ENCODE results near the gene TC2N.

DNA sequence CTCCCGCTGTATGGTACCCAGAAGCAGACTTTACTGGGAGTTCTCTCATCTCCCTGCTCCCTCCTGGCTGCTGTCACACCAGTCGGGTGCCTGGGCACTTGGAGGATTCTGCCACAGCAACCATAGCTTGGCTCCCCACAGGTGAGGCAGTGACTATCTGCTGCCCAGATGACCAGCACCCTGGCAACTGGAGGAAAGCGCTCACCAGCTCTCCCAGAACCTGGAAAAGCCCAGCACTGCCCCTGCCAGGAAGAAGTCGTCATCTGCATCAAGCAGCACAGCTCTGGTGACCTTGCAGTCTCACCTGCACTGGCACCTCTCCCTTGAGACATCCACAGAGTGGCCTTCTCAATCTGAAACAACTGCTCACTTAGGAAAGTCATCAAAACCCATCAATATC is 31.9 kb upstream of the TC2N start:
- no peak for TF ChIP-seq BHLHE40 (IDR thresholded peaks at IDR 0.05; ENCODE audit: low read length)
- no peak for TF ChIP-seq NCOA2 (IDR thresholded peaks at IDR 0.05; ENCODE audit: partially characterized antibody in 2 of 2)
- TF ChIP-seq, protein P1, sequence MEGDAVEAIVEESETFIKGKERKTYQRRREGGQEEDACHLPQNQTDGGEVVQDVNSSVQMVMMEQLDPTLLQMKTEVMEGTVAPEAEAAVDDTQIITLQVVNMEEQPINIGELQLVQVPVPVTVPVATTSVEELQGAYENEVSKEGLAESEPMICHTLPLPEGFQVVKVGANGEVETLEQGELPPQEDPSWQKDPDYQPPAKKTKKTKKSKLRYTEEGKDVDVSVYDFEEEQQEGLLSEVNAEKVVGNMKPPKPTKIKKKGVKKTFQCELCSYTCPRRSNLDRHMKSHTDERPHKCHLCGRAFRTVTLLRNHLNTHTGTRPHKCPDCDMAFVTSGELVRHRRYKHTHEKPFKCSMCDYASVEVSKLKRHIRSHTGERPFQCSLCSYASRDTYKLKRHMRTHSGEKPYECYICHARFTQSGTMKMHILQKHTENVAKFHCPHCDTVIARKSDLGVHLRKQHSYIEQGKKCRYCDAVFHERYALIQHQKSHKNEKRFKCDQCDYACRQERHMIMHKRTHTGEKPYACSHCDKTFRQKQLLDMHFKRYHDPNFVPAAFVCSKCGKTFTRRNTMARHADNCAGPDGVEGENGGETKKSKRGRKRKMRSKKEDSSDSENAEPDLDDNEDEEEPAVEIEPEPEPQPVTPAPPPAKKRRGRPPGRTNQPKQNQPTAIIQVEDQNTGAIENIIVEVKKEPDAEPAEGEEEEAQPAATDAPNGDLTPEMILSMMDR (IDR thresholded peaks at IDR 0.05 in 2 of 3, conservative IDR thresholded peaks at IDR 0.05 in 1 of 3; ENCODE audit: insufficient read depth in 2 of 3, low read depth in 1 of 3, low read length in 3 of 3) = peak; percentile 25 to 32 (median 28); a peak in 4 of 6 replicates
- TF ChIP-seq ZNF507 (tag; conservative IDR thresholded peaks at IDR 0.05) = no peak
- TF ChIP-seq, protein P2, sequence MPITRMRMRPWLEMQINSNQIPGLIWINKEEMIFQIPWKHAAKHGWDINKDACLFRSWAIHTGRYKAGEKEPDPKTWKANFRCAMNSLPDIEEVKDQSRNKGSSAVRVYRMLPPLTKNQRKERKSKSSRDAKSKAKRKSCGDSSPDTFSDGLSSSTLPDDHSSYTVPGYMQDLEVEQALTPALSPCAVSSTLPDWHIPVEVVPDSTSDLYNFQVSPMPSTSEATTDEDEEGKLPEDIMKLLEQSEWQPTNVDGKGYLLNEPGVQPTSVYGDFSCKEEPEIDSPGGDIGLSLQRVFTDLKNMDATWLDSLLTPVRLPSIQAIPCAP (CRISPR knock-in tag; IDR thresholded peaks at IDR 0.05; ENCODE audit: borderline replicate concordance) = no peak
- TF ChIP-seq, protein P3, sequence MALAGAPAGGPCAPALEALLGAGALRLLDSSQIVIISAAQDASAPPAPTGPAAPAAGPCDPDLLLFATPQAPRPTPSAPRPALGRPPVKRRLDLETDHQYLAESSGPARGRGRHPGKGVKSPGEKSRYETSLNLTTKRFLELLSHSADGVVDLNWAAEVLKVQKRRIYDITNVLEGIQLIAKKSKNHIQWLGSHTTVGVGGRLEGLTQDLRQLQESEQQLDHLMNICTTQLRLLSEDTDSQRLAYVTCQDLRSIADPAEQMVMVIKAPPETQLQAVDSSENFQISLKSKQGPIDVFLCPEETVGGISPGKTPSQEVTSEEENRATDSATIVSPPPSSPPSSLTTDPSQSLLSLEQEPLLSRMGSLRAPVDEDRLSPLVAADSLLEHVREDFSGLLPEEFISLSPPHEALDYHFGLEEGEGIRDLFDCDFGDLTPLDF (CRISPR knock-in tag; IDR thresholded peaks at IDR 0.05) = no peak
